Chondrocyte (in vitro differentiated cells): ENCODE data around the gene WASF3. TPM values are rescaled to one million over a fixed set of nuclear protein-coding genes. Genes with fewer than 3 reads are reported as not detected.

ENCODE experiments used
- DNase-seq: peaks from one replicate; pipeline ENCODE4 v3.0.0; 2021; ENCODE audit warnings: mixed read lengths, low spot score
- H3K27ac Mint-ChIP-seq: one replicate; pipeline ENCODE4 v1.8.0; 2021; ENCODE audit warnings: mild to moderate bottlenecking, moderate library complexity, mixed read lengths; ENCODE audit not compliant: unreplicated experiment
- H3K27me3 Mint-ChIP-seq: 2 replicates; pipeline ENCODE4 v1.8.0; 2021; ENCODE audit warnings: low read depth, mixed read lengths
- H3K36me3 Mint-ChIP-seq: 2 replicates; pipeline ENCODE4 v1.8.0; 2021; ENCODE audit warnings: low read depth, mixed read lengths
- H3K4me1 Mint-ChIP-seq: 2 replicates; pipeline ENCODE4 v1.8.0; 2021; ENCODE audit warnings: low read depth, mild to moderate bottlenecking, mixed read lengths
- H3K4me3 Mint-ChIP-seq: one replicate; pipeline ENCODE4 v1.8.0; 2021; ENCODE audit warnings: mild to moderate bottlenecking, moderate library complexity, mixed read lengths; ENCODE audit not compliant: unreplicated experiment
- H3K9me3 Mint-ChIP-seq: 2 replicates; pipeline ENCODE4 v1.8.0; 2021; ENCODE audit warnings: low read depth, mixed read lengths
- total RNA-seq: library from RNA; stranded (reverse); gene quantifications from 3 replicates; pipeline ENCODE4 v1.2.1, GENCODE V29; 2021
- TF ChIP-seq, protein P1 (sequence below): fragments of 200-600 bp; sonication (generic); IDR thresholded peaks from 2 replicates; pipeline ENCODE4 v1.5.0; 2021; ENCODE audit warnings: antibody characterized with exemption, mild to moderate bottlenecking, moderate library complexity

WASF3 gene
- total RNA-seq, 1 donor from 2014 or later, result 23.6 TPM

DNA sequence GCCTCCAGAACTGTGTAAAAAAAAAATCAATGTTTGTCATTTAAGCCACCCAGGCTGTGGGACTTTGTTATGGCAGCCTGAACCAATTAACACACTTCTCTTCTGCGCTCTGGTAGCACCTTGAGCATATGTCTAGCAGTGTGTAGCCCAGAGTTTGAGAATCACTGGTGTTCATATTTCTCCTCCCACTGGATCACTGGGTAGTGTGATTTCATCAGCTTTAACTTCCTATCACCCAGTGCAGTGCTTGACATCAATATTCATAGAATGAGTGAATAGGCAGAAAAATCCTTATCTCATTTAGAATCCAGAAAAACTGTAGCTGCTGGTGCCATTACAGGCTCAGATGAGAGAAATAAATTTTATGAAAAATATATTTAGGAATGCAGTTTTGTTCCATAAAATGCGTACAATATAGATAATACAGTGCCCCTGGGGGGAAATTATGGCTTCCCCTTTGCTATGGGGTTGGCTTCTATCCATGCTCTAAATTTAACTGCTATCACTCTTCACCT lies 30.7 kb upstream of the WASF3 start:
- H3K9me3 Mint-ChIP-seq, result no peaks in the 10 kb centered on the region
- H3K27me3 Mint-ChIP-seq, result peaks cover 12% of the 10 kb centered on the region
- H3K36me3 Mint-ChIP-seq, result no peaks in the 10 kb centered on the region
- H3K27ac Mint-ChIP-seq, result no peak overlapping the region
- DNase-seq, result no peak
- no peaks in the 10 kb centered on the region for H3K4me1 Mint-ChIP-seq
- TF ChIP-seq, protein P1, sequence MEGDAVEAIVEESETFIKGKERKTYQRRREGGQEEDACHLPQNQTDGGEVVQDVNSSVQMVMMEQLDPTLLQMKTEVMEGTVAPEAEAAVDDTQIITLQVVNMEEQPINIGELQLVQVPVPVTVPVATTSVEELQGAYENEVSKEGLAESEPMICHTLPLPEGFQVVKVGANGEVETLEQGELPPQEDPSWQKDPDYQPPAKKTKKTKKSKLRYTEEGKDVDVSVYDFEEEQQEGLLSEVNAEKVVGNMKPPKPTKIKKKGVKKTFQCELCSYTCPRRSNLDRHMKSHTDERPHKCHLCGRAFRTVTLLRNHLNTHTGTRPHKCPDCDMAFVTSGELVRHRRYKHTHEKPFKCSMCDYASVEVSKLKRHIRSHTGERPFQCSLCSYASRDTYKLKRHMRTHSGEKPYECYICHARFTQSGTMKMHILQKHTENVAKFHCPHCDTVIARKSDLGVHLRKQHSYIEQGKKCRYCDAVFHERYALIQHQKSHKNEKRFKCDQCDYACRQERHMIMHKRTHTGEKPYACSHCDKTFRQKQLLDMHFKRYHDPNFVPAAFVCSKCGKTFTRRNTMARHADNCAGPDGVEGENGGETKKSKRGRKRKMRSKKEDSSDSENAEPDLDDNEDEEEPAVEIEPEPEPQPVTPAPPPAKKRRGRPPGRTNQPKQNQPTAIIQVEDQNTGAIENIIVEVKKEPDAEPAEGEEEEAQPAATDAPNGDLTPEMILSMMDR, result no peak
- no peak overlapping the region for H3K4me3 Mint-ChIP-seq

DNA sequence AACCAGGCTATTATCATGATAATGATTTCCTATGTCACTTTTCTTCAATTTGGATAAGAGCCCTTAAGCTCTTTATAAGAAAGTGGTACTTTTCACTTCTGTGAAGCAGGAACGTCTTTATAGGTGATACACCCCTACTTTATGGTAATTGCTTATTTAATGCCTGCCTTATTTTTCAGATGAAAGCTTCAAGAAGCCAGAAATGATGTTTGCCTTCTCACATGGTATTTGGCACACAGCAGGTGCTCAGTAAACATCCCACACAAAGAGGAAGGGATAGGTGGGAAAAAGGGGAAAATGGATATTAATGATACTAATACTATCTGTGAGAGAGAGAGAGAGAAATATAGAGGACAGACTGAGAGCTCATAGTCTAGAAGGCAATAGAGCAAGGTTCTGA lies 29.0 kb upstream of the WASF3 start:
- H3K4me1 Mint-ChIP-seq, result no peaks in the 10 kb centered on the region
- H3K27me3 Mint-ChIP-seq, result peaks cover 22% of the 10 kb centered on the region
- no peaks in the 10 kb centered on the region for H3K9me3 Mint-ChIP-seq
- TF ChIP-seq, protein P1, result no peak
- H3K27ac Mint-ChIP-seq, result no peak overlapping the region
- DNase-seq, result no peak
- H3K4me3 Mint-ChIP-seq, result no peak overlapping the region
- no peaks in the 10 kb centered on the region for H3K36me3 Mint-ChIP-seq

DNA sequence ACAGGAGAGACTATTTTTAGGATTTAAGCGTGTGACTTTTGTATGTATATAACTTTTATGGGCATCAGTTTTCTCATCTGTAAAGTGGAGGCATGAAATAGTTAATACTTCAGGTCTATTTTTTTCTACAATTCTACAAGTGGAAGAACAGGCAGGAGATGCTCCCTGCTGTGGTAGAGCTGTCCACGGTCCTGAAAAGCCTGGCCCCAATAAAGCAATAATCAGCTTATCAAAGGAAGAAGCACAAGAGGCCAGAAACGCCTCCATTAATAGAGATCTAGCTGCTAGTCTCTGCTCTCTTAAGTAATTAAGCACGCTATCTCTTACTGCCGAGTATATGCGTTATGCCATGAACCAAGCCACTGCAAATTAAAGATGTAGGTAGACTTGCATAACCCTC lies 28.0 kb upstream of the WASF3 start:
- H3K36me3 Mint-ChIP-seq, result no peaks in the 10 kb centered on the region
- no peak overlapping the region for H3K4me3 Mint-ChIP-seq
- H3K9me3 Mint-ChIP-seq, result no peaks in the 10 kb centered on the region
- H3K4me1 Mint-ChIP-seq, result no peaks in the 10 kb centered on the region
- TF ChIP-seq, protein P1, result no peak
- H3K27me3 Mint-ChIP-seq, result peaks cover 26% of the 10 kb centered on the region
- DNase-seq, result no peak
- H3K27ac Mint-ChIP-seq, result no peak overlapping the region

DNA sequence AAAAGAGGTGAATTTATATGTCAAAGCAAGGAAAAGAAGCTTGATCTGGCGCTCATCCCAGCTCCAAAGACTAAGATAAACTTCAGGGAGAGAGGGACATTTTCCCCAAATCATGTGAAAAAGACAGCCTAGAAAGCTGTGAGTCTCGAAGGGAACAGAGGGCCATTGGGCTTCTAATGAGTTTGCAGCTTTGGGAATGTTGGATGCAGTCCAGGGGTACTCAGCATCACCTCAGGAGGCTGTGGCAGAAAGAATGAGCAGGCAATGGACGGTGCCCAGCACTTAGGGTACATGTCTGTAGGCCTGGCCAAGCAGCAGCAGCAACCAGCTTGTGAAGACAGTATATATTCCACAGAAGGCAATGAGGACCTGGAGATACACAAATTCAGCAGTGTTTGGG lies 25.7 kb upstream of the WASF3 start:
- Mint-ChIP-seq H3K9me3 (no peaks in the 10 kb centered on the region), H3K4me3 (no peak overlapping the region), H3K27me3 (peaks cover 30% of the 10 kb centered on the region), H3K4me1 (no peaks in the 10 kb centered on the region), H3K36me3 (no peaks in the 10 kb centered on the region), H3K27ac (no peak overlapping the region)
- TF ChIP-seq, protein P1, result no peak
- no peak for DNase-seq

DNA sequence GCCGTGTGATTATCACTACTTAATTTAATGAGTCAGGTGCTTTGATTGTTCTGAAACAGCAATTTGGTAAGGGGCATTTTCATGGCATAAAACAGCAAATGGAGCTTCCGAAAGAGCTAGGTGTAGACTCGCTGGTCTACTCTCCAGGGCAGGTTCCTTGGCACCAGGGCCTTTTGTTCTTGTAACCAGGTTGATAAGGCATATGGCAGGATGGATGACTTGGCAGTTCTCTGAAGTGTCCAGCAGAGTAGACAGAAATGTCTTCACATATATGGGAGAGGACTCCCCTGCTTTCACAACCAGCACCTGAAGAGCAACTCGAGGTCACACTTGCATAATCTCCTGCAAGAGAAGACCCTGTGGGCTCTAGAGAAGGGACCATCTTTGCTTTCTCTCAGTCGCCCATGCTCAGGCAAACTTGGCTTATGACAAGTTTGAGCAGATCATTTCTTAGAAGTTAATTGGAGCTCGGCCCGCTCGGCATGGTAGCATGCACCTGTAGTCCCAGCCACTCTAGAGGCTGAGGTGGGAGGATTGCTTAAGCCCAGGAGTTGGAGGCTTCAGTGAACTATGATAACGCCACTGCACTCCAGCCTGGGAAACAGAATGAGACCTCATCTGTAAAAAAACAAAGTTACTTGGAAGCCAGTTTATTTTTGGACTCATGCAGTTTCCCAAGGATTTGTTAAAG lies 23.3 kb upstream of the WASF3 start:
- TF ChIP-seq, protein P1, result no peak
- DNase-seq, result no peak
- peaks cover 31% of the 10 kb centered on the region for H3K27me3 Mint-ChIP-seq
- no peak overlapping the region for H3K4me3 Mint-ChIP-seq
- peaks cover 7% of the 10 kb centered on the region for H3K4me1 Mint-ChIP-seq
- H3K27ac Mint-ChIP-seq, result no peak overlapping the region
- H3K9me3 Mint-ChIP-seq, result no peaks in the 10 kb centered on the region
- no peaks in the 10 kb centered on the region for H3K36me3 Mint-ChIP-seq
